HEK293 (cell line): ENCODE results near the gene KIZ.

Source experiments
- ZNF19 ChIP-seq: fragments of 450-650 bp; formaldehyde crosslinking; IDR thresholded peaks from 2 replicates; pipeline ENCODE4; 2016; ENCODE audit warnings: missing biosample characterization, missing genetic modification characterization, low read depth
- ZNF274 ChIP-seq, 2 experiments: fragments of 200-500 bp in 1 of 2; fragments of 450-650 bp in 1 of 2; sonication (Bioruptor generic) in 1 of 2; formaldehyde crosslinking in 1 of 2; IDR thresholded peaks; 2 replicates each; pipeline versions ENCODE4 v1.5.1 to v1.6.1; 2014 to 2016; ENCODE audit warnings: borderline replicate concordance in 1 of 2, inconsistent platforms in 1 of 2, low read length in 1 of 2, missing biosample characterization in 1 of 2, missing genetic modification characterization in 1 of 2
- ZNF518A ChIP-seq: fragments of 450-650 bp; formaldehyde crosslinking; conservative IDR thresholded peaks from 2 replicates; pipeline ENCODE4 v1.5.1; 2016; ENCODE audit warnings: low read depth, missing biosample characterization, missing genetic modification characterization

GRCh38 chr20:21209668-21210067 lies 83.8 kb downstream of the KIZ start:
- TF ChIP-seq ZNF518A (tag by site-specific recombination): no peak
- TF ChIP-seq ZNF274 (IDR thresholded peaks at IDR 0.05; ENCODE audit: low read length): no peak
- TF ChIP-seq ZNF274 (tag by site-specific recombination; IDR thresholded peaks at IDR 0.05; ENCODE audit: borderline replicate concordance): no peak
- TF ChIP-seq ZNF19 (tag by site-specific recombination): no peak
